Activated B cell treated with CpG ODN at 0.5 μM for 24 hours (primary cell): ENCODE data around the gene RMND1. TPM values are rescaled to one million over a fixed set of nuclear protein-coding genes. Genes with fewer than 3 reads are reported as not detected.

Experiments
- ATAC-seq: fragments of 200-7000 bp; cut with Tn5 transposase; one replicate; pipeline ENCODE4 v1.10.0; 2021; ENCODE audit warnings: low read depth, mild to moderate bottlenecking, moderate library complexity
- CTCF ChIA-PET: fragments of 350-600 bp; sonication (Branson Sonifier 250); formaldehyde crosslinking; loops from one replicate; lab custom pipeline; 2021; ENCODE audit warnings: antibody characterized with exemption; lab: Charles Lee
- POLR2A ChIA-PET: fragments of 350-600 bp; sonication (Branson Sonifier 250); formaldehyde crosslinking; loops from one replicate; lab custom pipeline; 2021; ENCODE audit warnings: antibody characterized with exemption; lab: Charles Lee
- DNase-seq: peaks from one replicate; pipeline ENCODE4 v3.0.0; 2022
- H3K27ac Mint-ChIP-seq: one replicate; pipeline ENCODE4 v1.8.0; 2020; ENCODE audit warnings: mixed read lengths
- H3K27me3 Mint-ChIP-seq: one replicate; pipeline ENCODE4 v1.8.0; 2021; ENCODE audit warnings: mixed read lengths
- H3K36me3 Mint-ChIP-seq: one replicate; pipeline ENCODE4 v1.8.0; 2021; ENCODE audit warnings: low read depth, mixed read lengths
- H3K4me1 Mint-ChIP-seq: one replicate; pipeline ENCODE4 v1.8.0; 2021; ENCODE audit warnings: mixed read lengths
- H3K4me3 Mint-ChIP-seq: one replicate; pipeline ENCODE4 v1.8.0; 2020; ENCODE audit warnings: mild to moderate bottlenecking, mixed read lengths
- H3K9me3 Mint-ChIP-seq: one replicate; pipeline ENCODE4 v1.8.0; 2020; ENCODE audit warnings: mixed read lengths
- CTCF ChIP-seq: fragments of 200-600 bp; IDR thresholded peaks from one replicate; pipeline ENCODE4 v1.8.0; 2022; ENCODE audit warnings: antibody characterized with exemption, mild to moderate bottlenecking
- intact Hi-C: fragments of 100-400 bp; cut with micrococcal nuclease; formaldehyde crosslinking; loops from one replicate; pipeline ENCODE4 v1.15.1; 2024
- total RNA-seq: library from RNA; stranded (reverse); gene quantifications from 2 replicates; pipeline ENCODE4 v1.2.3, GENCODE V29; 2022

RMND1 gene
- total RNA-seq, 1 donor from 2014 or later = 17.1 TPM

GRCh38 chr6:151490996-151491395 is 39.1 kb upstream of the RMND1 start:
- Mint-ChIP-seq H3K27me3 (peaks cover 36% of the 10 kb centered on the region), H3K27ac (no peak overlapping the region), H3K4me3 (no peak overlapping the region), H3K9me3 (no peaks in the 10 kb centered on the region), H3K4me1 (peaks cover 14% of the 10 kb centered on the region), H3K36me3 (no peaks in the 10 kb centered on the region)
- CTCF ChIA-PET = no interaction called here
- no peak for TF ChIP-seq CTCF
- intact Hi-C loops = no loop called here
- DNase-seq (no peak), ATAC-seq (no peak)
- POLR2A ChIA-PET = no interaction called here

GRCh38 chr6:151488226-151488625 is 36.3 kb upstream of the RMND1 start:
- CTCF ChIA-PET = no interaction called here
- peaks cover 16% of the 10 kb centered on the region for H3K27me3 Mint-ChIP-seq

GRCh38 chr6:151483994-151484393 is 32.1 kb upstream of the RMND1 start:
- H3K27me3 Mint-ChIP-seq = no peaks in the 10 kb centered on the region
- ATAC-seq (no peak), DNase-seq (no peak)
- peaks cover 19% of the 10 kb centered on the region for H3K4me1 Mint-ChIP-seq
- ChIA-PET POLR2A (no interaction called here), CTCF (no interaction called here)
- no peak for TF ChIP-seq CTCF
- intact Hi-C loops = no loop called here
- H3K27ac Mint-ChIP-seq = no peak overlapping the region
- H3K9me3 Mint-ChIP-seq = no peaks in the 10 kb centered on the region
- no peak overlapping the region for H3K4me3 Mint-ChIP-seq
- H3K36me3 Mint-ChIP-seq = no peaks in the 10 kb centered on the region

More at GRCh38 chr6:151488226-151488625, 36.3 kb upstream of the RMND1 start:
- POLR2A ChIA-PET = no interaction called here
- ATAC-seq (no peak), DNase-seq (no peak)
- Mint-ChIP-seq H3K36me3 (no peaks in the 10 kb centered on the region), H3K4me3 (no peak overlapping the region), H3K4me1 (peaks cover under 1% of the 10 kb centered on the region), H3K27ac (no peak overlapping the region), H3K9me3 (no peaks in the 10 kb centered on the region)
- TF ChIP-seq CTCF = no peak
- intact Hi-C loops = no loop called here

- Mint-ChIP-seq H3K4me1 (peaks cover 19% of the 10 kb centered on the region), H3K9me3 (no peaks in the 10 kb centered on the region), H3K27me3 (no peaks in the 10 kb centered on the region), H3K27ac (peak overlapping the region; percentile 87), H3K4me3 (peak overlapping the region; percentile 78), H3K36me3 (no peaks in the 10 kb centered on the region)
- DNase-seq = no peak
- ATAC-seq = peak; percentile 21
- intact Hi-C loops = no loop called here
- ChIA-PET POLR2A (interaction anchor here (0.6 to 1.0 kb wide), 3 partner anchors 11 to 326 kb away, joined by 3 to 7 read pairs (median 3); no protein-coding TSS in a partner anchor), CTCF (no interaction called here)
- no peak for TF ChIP-seq CTCF
Measured at GRCh38 chr6:151482290-151482689, 30.4 kb upstream of the RMND1 start.

GRCh38 chr6:151481786-151482185 is 29.9 kb upstream of the RMND1 start:
- DNase-seq = no peak
- H3K27ac Mint-ChIP-seq = peak overlapping the region; percentile 75
- peak overlapping the region; percentile 28 for H3K4me3 Mint-ChIP-seq
- ChIA-PET POLR2A (interaction anchor here (0.6 to 1.0 kb wide), 3 partner anchors 11 to 326 kb away, joined by 3 to 7 read pairs (median 3); no protein-coding TSS in a partner anchor), CTCF (interaction anchor here (0.6 kb wide), 1 partner anchor 590 kb away, joined by 3 read pairs; no protein-coding TSS in a partner anchor)
- ATAC-seq = peak; percentile 42
- no peaks in the 10 kb centered on the region for H3K9me3 Mint-ChIP-seq
- intact Hi-C loops = no loop called here
- no peaks in the 10 kb centered on the region for H3K36me3 Mint-ChIP-seq
- H3K27me3 Mint-ChIP-seq = no peaks in the 10 kb centered on the region
- TF ChIP-seq CTCF = no peak
- H3K4me1 Mint-ChIP-seq = peaks cover 19% of the 10 kb centered on the region
